ENCODE measurements around the gene WASF2.

DNA sequence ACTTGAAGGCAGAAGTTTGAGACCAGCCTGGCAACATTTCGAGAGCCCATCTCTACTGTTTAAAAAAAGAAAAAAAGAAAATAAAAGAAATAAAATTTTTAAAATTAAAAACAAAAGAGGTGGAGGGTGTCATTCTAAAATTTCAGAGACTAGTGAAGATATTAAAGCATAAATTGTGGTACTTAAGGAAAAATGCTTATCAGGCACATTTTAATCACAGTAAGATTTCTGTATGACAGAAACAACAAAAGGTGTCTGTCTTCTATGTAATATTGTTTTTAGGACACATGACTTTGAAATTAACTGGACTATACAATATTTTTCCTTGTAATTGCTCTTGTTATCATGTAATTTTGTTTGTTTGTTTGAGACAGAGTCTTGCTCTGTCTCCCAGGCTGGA lies 4.6 kb downstream of the WASF2 start:
- TF ChIP-seq, protein P1, sequence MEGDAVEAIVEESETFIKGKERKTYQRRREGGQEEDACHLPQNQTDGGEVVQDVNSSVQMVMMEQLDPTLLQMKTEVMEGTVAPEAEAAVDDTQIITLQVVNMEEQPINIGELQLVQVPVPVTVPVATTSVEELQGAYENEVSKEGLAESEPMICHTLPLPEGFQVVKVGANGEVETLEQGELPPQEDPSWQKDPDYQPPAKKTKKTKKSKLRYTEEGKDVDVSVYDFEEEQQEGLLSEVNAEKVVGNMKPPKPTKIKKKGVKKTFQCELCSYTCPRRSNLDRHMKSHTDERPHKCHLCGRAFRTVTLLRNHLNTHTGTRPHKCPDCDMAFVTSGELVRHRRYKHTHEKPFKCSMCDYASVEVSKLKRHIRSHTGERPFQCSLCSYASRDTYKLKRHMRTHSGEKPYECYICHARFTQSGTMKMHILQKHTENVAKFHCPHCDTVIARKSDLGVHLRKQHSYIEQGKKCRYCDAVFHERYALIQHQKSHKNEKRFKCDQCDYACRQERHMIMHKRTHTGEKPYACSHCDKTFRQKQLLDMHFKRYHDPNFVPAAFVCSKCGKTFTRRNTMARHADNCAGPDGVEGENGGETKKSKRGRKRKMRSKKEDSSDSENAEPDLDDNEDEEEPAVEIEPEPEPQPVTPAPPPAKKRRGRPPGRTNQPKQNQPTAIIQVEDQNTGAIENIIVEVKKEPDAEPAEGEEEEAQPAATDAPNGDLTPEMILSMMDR (IDR thresholded peaks at IDR 0.05; ENCODE audit: insufficient read depth, low read length), result no peak
- no peak for TF ChIP-seq SPI1 (IDR thresholded peaks at IDR 0.05; ENCODE audit: borderline replicate concordance, low read depth)
